ENCODE data around the gene EPOP. TPM values are rescaled to one million over a fixed set of nuclear protein-coding genes. Genes with fewer than 3 reads are reported as not detected.
"Not testable (repeated sequence)": the region's sequence is repeated elsewhere in the genome, so short reads cannot be mapped to it uniquely, and the experiment has no call there.

EPOP gene
- total RNA-seq, 1 donor = 2.2 TPM

DNA sequence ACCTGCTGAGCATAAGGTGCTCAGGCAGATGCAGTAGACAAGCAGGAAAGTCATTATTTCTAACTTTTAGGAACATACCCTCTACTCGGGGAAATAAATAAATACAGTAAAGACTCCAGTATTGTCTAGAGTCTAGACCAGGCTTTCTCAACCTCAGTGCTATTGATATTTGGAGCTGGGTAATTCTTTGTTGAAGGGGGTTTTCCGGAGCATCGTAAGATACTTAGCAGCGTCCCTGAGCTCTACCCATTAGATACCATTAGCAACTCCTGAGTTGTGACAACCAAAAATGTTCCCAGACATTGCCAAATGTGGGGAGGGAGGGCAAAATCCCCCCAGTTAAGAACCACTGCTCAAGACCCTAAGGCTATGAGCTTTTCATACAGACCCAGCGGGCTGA, 21.1 kb downstream of the EPOP start:
- DNase-seq (ENCODE audit: insufficient read length, low spot score, missing footprints) = no peak
- Histone ChIP-seq H3K4me3 (ENCODE audit: insufficient read depth, low read length) (no peak overlapping the region), H3K4me2 (ENCODE audit: insufficient read depth, low read length) (no peak overlapping the region), H4K20me1 (ENCODE audit: insufficient read depth, low read length) (no peaks in the 10 kb centered on the region), H3K79me2 (ENCODE audit: insufficient read depth, low read length) (no peaks in the 10 kb centered on the region), H3K4me1 (ENCODE audit: insufficient read depth, low read length) (no peaks in the 10 kb centered on the region), H2AFZ (ENCODE audit: low read length) (no peak overlapping the region), H3K27me3 (ENCODE audit: insufficient read depth, low read length) (peaks cover 24% of the 10 kb centered on the region), H3K36me3 (ENCODE audit: insufficient read depth, low read length) (no peaks in the 10 kb centered on the region), H3K9me3 (ENCODE audit: low read depth, low read length) (no peaks in the 10 kb centered on the region), H3K27ac (ENCODE audit: low read depth, low read length) (no peak overlapping the region)
- TF ChIP-seq, protein P1, sequence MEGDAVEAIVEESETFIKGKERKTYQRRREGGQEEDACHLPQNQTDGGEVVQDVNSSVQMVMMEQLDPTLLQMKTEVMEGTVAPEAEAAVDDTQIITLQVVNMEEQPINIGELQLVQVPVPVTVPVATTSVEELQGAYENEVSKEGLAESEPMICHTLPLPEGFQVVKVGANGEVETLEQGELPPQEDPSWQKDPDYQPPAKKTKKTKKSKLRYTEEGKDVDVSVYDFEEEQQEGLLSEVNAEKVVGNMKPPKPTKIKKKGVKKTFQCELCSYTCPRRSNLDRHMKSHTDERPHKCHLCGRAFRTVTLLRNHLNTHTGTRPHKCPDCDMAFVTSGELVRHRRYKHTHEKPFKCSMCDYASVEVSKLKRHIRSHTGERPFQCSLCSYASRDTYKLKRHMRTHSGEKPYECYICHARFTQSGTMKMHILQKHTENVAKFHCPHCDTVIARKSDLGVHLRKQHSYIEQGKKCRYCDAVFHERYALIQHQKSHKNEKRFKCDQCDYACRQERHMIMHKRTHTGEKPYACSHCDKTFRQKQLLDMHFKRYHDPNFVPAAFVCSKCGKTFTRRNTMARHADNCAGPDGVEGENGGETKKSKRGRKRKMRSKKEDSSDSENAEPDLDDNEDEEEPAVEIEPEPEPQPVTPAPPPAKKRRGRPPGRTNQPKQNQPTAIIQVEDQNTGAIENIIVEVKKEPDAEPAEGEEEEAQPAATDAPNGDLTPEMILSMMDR (IDR thresholded peaks at IDR 0.05; ENCODE audit: extremely low read depth, low read depth, low read length) = no peak

DNA sequence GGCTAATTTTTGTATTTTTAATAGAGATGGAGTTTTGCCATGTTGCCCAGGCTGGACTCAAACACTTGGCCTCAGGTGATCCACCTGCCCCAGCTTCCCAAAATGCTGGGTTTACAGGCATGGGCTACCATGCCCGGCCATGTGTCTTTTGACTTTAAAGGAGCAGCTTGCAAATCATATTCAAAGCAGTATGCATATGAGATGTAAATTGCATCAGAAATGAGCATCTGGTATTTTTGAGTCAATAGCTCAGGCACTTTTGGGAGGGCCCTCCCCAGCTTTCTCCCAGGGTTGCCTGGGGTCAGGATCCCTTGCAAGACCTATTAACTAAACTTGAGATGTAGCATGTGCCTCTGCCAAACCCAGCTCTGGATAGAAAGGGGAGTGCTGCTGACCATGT, 21.5 kb downstream of the EPOP start:
- TF ChIP-seq, protein P1 (IDR thresholded peaks at IDR 0.05; ENCODE audit: extremely low read depth, low read depth, low read length) = no peak
- peaks cover 22% of the 10 kb centered on the region for H3K27me3 ChIP-seq (ENCODE audit: insufficient read depth, low read length)
- H4K20me1 ChIP-seq (ENCODE audit: insufficient read depth, low read length) = no peaks in the 10 kb centered on the region

DNA sequence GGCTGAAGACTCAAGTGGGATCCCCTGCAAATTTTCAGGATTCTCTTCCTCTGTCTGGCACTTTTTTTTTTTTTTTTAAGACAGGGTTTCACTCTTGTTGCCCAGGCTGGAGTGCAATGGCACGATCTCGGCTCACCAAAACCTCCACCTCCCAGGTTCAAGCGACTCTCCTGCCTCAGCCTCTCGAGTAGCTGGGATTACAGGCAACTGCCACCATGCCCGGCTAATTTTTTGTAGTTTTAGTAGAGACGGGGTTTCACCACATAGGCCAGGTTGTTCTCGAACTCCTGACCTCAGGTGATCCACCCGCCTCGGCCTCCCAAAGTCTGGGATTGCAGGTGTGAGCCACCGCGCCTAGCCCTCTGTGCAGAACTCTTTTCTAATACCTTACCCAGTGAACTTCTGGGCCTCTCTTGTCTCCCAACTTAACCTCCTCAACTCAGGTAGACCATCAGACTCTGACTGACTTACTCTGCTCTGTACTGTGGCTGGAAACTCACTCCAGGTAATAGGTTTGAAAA, 24.0 kb downstream of the EPOP start:
- H3K36me3 ChIP-seq (ENCODE audit: insufficient read depth, low read length); H3K4me2 ChIP-seq (ENCODE audit: insufficient read depth, low read length); H3K79me2 ChIP-seq (ENCODE audit: insufficient read depth, low read length); H4K20me1 ChIP-seq (ENCODE audit: insufficient read depth, low read length); H3K27ac ChIP-seq (ENCODE audit: low read depth, low read length); H3K4me1 ChIP-seq (ENCODE audit: insufficient read depth, low read length); H3K9me3 ChIP-seq (ENCODE audit: low read depth, low read length); H3K4me3 ChIP-seq (ENCODE audit: insufficient read depth, low read length); DNase-seq (ENCODE audit: insufficient read length, low spot score, missing footprints); H2AFZ ChIP-seq (ENCODE audit: low read length): not testable (repeated sequence)
- H3K27me3 ChIP-seq (ENCODE audit: insufficient read depth, low read length) = peaks cover 27% of the 10 kb centered on the region

More for the DNA sequence above, 21.5 kb downstream of the EPOP start:
- H3K27ac ChIP-seq (ENCODE audit: low read depth, low read length) = no peak overlapping the region
- H3K36me3 ChIP-seq (ENCODE audit: insufficient read depth, low read length) = no peaks in the 10 kb centered on the region
- H3K4me1 ChIP-seq (ENCODE audit: insufficient read depth, low read length) = no peaks in the 10 kb centered on the region
- DNase-seq (ENCODE audit: insufficient read length, low spot score, missing footprints) = no peak
- no peaks in the 10 kb centered on the region for H3K9me3 ChIP-seq (ENCODE audit: low read depth, low read length)
- H2AFZ ChIP-seq (ENCODE audit: low read length) = no peak overlapping the region
- no peak overlapping the region for H3K4me3 ChIP-seq (ENCODE audit: insufficient read depth, low read length)
- H3K79me2 ChIP-seq (ENCODE audit: insufficient read depth, low read length) = no peaks in the 10 kb centered on the region
- H3K4me2 ChIP-seq (ENCODE audit: insufficient read depth, low read length) = no peak overlapping the region

DNA sequence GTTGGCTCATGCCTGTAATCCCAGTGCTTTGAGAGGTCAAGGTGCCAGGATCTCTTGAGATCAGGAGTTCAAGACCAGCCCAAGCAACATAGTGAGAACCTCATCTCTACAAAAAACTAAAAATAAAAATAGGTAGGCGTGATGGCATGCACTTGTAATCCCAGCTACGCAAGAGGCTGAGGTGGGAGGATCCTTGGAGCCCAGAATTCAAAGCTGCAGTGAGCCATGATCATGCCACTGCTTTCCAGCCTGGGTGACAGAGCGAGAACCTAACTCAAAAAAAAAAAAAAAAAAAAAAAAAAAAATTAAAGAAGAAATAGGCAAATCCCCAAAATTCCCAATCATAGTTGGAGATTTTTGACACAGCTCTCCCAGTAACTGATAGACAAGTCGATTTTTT, 36.8 kb downstream of the EPOP start:
- H3K9me3 ChIP-seq (ENCODE audit: low read depth, low read length) = no peaks in the 10 kb centered on the region
- no peak overlapping the region for H3K27ac ChIP-seq (ENCODE audit: low read depth, low read length)
- no peak for DNase-seq (ENCODE audit: insufficient read length, low spot score, missing footprints)
- TF ChIP-seq, protein P1 (IDR thresholded peaks at IDR 0.05; ENCODE audit: extremely low read depth, low read depth, low read length) = no peak
- no peaks in the 10 kb centered on the region for H3K27me3 ChIP-seq (ENCODE audit: insufficient read depth, low read length)
- no peaks in the 10 kb centered on the region for H3K79me2 ChIP-seq (ENCODE audit: insufficient read depth, low read length)
- H2AFZ ChIP-seq (ENCODE audit: low read length) = no peak overlapping the region
- H3K4me1 ChIP-seq (ENCODE audit: insufficient read depth, low read length) = no peaks in the 10 kb centered on the region
- H3K4me2 ChIP-seq (ENCODE audit: insufficient read depth, low read length) = no peak overlapping the region
- no peaks in the 10 kb centered on the region for H3K36me3 ChIP-seq (ENCODE audit: insufficient read depth, low read length)
- no peak overlapping the region for H3K4me3 ChIP-seq (ENCODE audit: insufficient read depth, low read length)
- no peaks in the 10 kb centered on the region for H4K20me1 ChIP-seq (ENCODE audit: insufficient read depth, low read length)
